NCI-H510A (cell line): Measurements from ENCODE around the gene GSTA5.
"Not testable (repeated sequence)": the region's sequence is repeated elsewhere in the genome, so short reads cannot be mapped to it uniquely, and the experiment has no call there.

Experiments
- DNase-seq: peaks from one replicate; lab custom pipeline; 2025; lab: John Stamatoyannopoulos, UW

GSTA5 gene

GRCh38 chr6:52834481-52834880 lies 6.1 kb downstream of the GSTA5 start:
- no peak for DNase-seq

- not testable (repeated sequence) for DNase-seq
Observed at GRCh38 chr6:52830869-52831268, 9.7 kb downstream of the GSTA5 start.

GRCh38 chr6:52829046-52829817 lies 11.4 kb downstream of the GSTA5 start:
- no peak for DNase-seq

GRCh38 chr6:52828621-52829020 lies 12.0 kb downstream of the GSTA5 start:
- DNase-seq: not testable (repeated sequence)

- not testable (repeated sequence) for DNase-seq
Observed at GRCh38 chr6:52827073-52827783, 13.4 kb downstream of the GSTA5 start.

- DNase-seq: no peak
Observed at GRCh38 chr6:52826513-52826912, 14.1 kb downstream of the GSTA5 start.

- not testable (repeated sequence) for DNase-seq
Observed at GRCh38 chr6:52825900-52826459, 14.6 kb downstream of the GSTA5 start.

GRCh38 chr6:52825270-52825793 lies 15.3 kb downstream of the GSTA5 start:
- DNase-seq: not testable (repeated sequence)

GRCh38 chr6:52821842-52822241 lies 18.8 kb downstream of the GSTA5 start:
- DNase-seq: no peak

GRCh38 chr6:52820198-52820597 lies 20.4 kb downstream of the GSTA5 start:
- no peak for DNase-seq

GRCh38 chr6:52815167-52816092 lies 25.2 kb downstream of the GSTA5 start:
- no peak for DNase-seq

- DNase-seq: not testable (repeated sequence)
Observed at GRCh38 chr6:52814545-52814944, 26.1 kb downstream of the GSTA5 start.

GRCh38 chr6:52809777-52810176 lies 30.8 kb downstream of the GSTA5 start:
- not testable (repeated sequence) for DNase-seq

- DNase-seq: no peak
Observed at GRCh38 chr6:52808660-52809059, 32.0 kb downstream of the GSTA5 start.

GRCh38 chr6:52803668-52804255 lies 36.9 kb downstream of the GSTA5 start, which contains the start of gene GSTA1:
GSTA1 (minus strand) TSS chr6:52803816; CDS start chr6:52799267, 4,549 bp downstream.
- DNase-seq: not testable (repeated sequence)

GRCh38 chr6:52802806-52803205 lies 37.8 kb downstream of the GSTA5 start:
- DNase-seq: no peak

GRCh38 chr6:52801188-52801841 lies 39.3 kb downstream of the GSTA5 start:
- no peak for DNase-seq

GRCh38 chr6:52799272-52799671 lies 41.3 kb downstream of the GSTA5 start:
- DNase-seq: not testable (repeated sequence)

- DNase-seq: not testable (repeated sequence)
Observed at GRCh38 chr6:52794366-52794765, 46.2 kb downstream of the GSTA5 start.

- DNase-seq: no peak
Observed at GRCh38 chr6:52790861-52791260, 49.8 kb downstream of the GSTA5 start.

- DNase-seq: not testable (repeated sequence)
Observed at GRCh38 chr6:52789658-52790057, 51.0 kb downstream of the GSTA5 start.
